SU-DHL-6 (cell line): Measurements from ENCODE around the gene ACAP1.

Experiments used
- H2AFZ ChIP-seq: fragments of 200-600 bp; sonication (generic); 2 replicates; pipeline ENCODE4 v1.6.1; 2014; ENCODE audit warnings: low read depth, mild to moderate bottlenecking, moderate library complexity, mixed read lengths, antibody characterized with exemption, low read length; ENCODE audit not compliant: severe bottlenecking
- H3F3A ChIP-seq: fragments of 200-600 bp; shearing (Covaris generic); 2 replicates; pipeline ENCODE4 v1.6.0; 2016; ENCODE audit warnings: antibody characterized with exemption, mild to moderate bottlenecking; ENCODE audit not compliant: insufficient read depth
- H3K27ac ChIP-seq: fragments of 200-600 bp; sonication (generic); 2 replicates; pipeline ENCODE4 v1.5.1; 2016; ENCODE audit warnings: low read depth, mild to moderate bottlenecking, low read length, moderate library complexity, mixed read lengths
- H3K27me3 ChIP-seq: fragments of 200-600 bp; sonication (generic), shearing (Covaris generic); 2 replicates; pipeline ENCODE4 v1.6.0; 2014; ENCODE audit warnings: mild to moderate bottlenecking, low read length
- H3K36me3 ChIP-seq: fragments of 200-600 bp; sonication (generic); 2 replicates; pipeline ENCODE4 v1.6.1; 2014; ENCODE audit warnings: mild to moderate bottlenecking, low read length, mixed read lengths
- H3K4me2 ChIP-seq: fragments of 300-600, 200-600 bp; shearing (Covaris generic), sonication (generic); 2 replicates; pipeline ENCODE4 v1.6.0; 2014; ENCODE audit warnings: low read length, low read depth, mild to moderate bottlenecking; ENCODE audit not compliant: poor library complexity, severe bottlenecking
- H3K4me3 ChIP-seq: fragments of 200-600 bp; sonication (generic); 2 replicates; pipeline ENCODE4 v1.5.1; 2014; ENCODE audit warnings: antibody characterized with exemption, low read length, mild to moderate bottlenecking, mixed read lengths; ENCODE audit not compliant: insufficient read depth, poor library complexity, severe bottlenecking
- H3K79me2 ChIP-seq: fragments of 200-600 bp; sonication (generic); 2 replicates; pipeline ENCODE4 v1.6.1; 2014; ENCODE audit warnings: mild to moderate bottlenecking, low read length, moderate library complexity; ENCODE audit not compliant: insufficient read depth
- H3K9ac ChIP-seq: fragments of 200-600 bp; sonication (generic); 2 replicates; pipeline ENCODE4 v1.7.0; 2014; ENCODE audit warnings: mild to moderate bottlenecking, low read length
- H3K9me2 ChIP-seq: fragments of 200-600 bp; sonication (generic); replicated peaks from 2 replicates; pipeline ENCODE4 v1.6.1; 2014; ENCODE audit warnings: low read length; ENCODE audit not compliant: insufficient read depth
- H3K9me3 ChIP-seq: fragments of 200-600 bp; sonication (generic); 2 replicates; pipeline ENCODE4 v1.6.1; 2014; ENCODE audit warnings: low read length, mixed read lengths; ENCODE audit not compliant: insufficient read depth
- H4K20me1 ChIP-seq: fragments of 200-600 bp; sonication (generic); 2 replicates; pipeline ENCODE4 v1.6.1; 2014; ENCODE audit warnings: low read depth, mild to moderate bottlenecking, antibody characterized with exemption, low read length, moderate library complexity, mixed read lengths
- CTCF ChIP-seq: fragments of 200-600 bp; sonication (generic); IDR thresholded peaks from one replicate; pipeline ENCODE4 v1.5.1; 2017; ENCODE audit warnings: antibody characterized with exemption, mild to moderate bottlenecking, low read length, moderate library complexity; ENCODE audit not compliant: insufficient read depth, poor library complexity, severe bottlenecking
- EZH2phosphoT487 ChIP-seq: fragments of 200-600 bp; sonication (generic), shearing (Covaris generic); conservative IDR thresholded peaks from 2 replicates; pipeline ENCODE4 v1.6.1; 2018; ENCODE audit warnings: mild to moderate bottlenecking, antibody characterized with exemption, low read length, moderate library complexity, mixed read lengths

Gene ACAP1

GRCh38 chr17:7356072-7356549, 19.8 kb downstream of the ACAP1 start:
- H3K27ac ChIP-seq, result no peak overlapping the region
- TF ChIP-seq CTCF (peak; percentile 68), EZH2phosphoT487 (no peak)
- H3K36me3 ChIP-seq, result no peaks in the 10 kb centered on the region
- peaks cover 3% of the 10 kb centered on the region; the same call in 1 of the 2 replicates for H3F3A ChIP-seq
- no peak overlapping the region for H3K4me2 ChIP-seq
- H3K9ac ChIP-seq, result no peak overlapping the region
- H3K79me2 ChIP-seq, result no peaks in the 10 kb centered on the region
- no peaks in the 10 kb centered on the region for H3K9me3 ChIP-seq
- no peak overlapping the region for H2AFZ ChIP-seq
- H3K4me3 ChIP-seq, result no peak overlapping the region
- no peaks in the 10 kb centered on the region for H4K20me1 ChIP-seq
- H3K27me3 ChIP-seq, result no peaks in the 10 kb centered on the region
- no peaks in the 10 kb centered on the region for H3K9me2 ChIP-seq

GRCh38 chr17:7356756-7357155, 20.4 kb downstream of the ACAP1 start:
- Histone ChIP-seq H3K27ac (no peak overlapping the region), H3K79me2 (no peaks in the 10 kb centered on the region), H3K9me3 (no peaks in the 10 kb centered on the region), H3K36me3 (no peaks in the 10 kb centered on the region), H3K4me3 (no peak overlapping the region), H4K20me1 (no peaks in the 10 kb centered on the region), H3K27me3 (no peaks in the 10 kb centered on the region), H3K4me2 (no peak overlapping the region), H2AFZ (no peak overlapping the region), H3K9ac (no peak overlapping the region), H3F3A (no peaks in the 10 kb centered on the region; the same call in 1 of the 2 replicates), H3K9me2 (no peaks in the 10 kb centered on the region)
- TF ChIP-seq EZH2phosphoT487 (no peak), CTCF (no peak)

- Histone ChIP-seq H3K79me2 (no peaks in the 10 kb centered on the region), H3K4me2 (no peak overlapping the region), H3K9me3 (no peaks in the 10 kb centered on the region), H3K4me3 (no peak overlapping the region), H3K9me2 (no peaks in the 10 kb centered on the region), H3K36me3 (no peaks in the 10 kb centered on the region), H3K27ac (no peak overlapping the region), H2AFZ (no peak overlapping the region), H3K27me3 (no peaks in the 10 kb centered on the region), H3F3A (no peaks in the 10 kb centered on the region; the same call in 1 of the 2 replicates), H4K20me1 (no peaks in the 10 kb centered on the region), H3K9ac (no peak overlapping the region)
- TF ChIP-seq EZH2phosphoT487 (no peak), CTCF (no peak)
Observed at GRCh38 chr17:7357381-7357780, 21.1 kb downstream of the ACAP1 start.
